ENCODE measurements around the gene KCTD3. TPM values are rescaled to one million over a fixed set of nuclear protein-coding genes. Genes with fewer than 3 reads are reported as not detected.

KCTD3 gene
- total RNA-seq, 1 experiment from 2014 or later: 90.3 TPM

DNA sequence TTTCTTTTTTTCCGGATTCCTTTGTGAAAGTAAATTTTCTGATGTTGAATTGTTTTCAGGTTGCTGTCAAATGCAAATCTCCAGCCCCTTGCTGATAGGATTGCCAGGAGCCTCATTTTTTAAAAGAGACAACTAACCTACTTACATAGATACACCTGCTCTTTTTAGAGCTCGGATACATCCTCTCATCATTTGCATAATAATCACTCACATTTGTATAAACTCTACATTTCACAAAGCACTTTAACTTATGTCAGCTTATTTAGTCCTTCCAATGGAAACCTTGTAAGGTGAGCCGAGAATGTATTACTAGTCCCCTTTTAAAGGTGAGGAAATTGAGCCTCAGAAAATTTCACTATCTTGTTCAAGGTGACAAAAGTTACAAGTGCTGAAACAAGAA, 84.8 kb downstream of the KCTD3 start:
- Mint-ChIP-seq H3K27me3 (ENCODE audit: insufficient read depth, unreplicated experiment) (peaks cover 53% of the 10 kb centered on the region), H3K4me3 (ENCODE audit: unreplicated experiment) (no peak overlapping the region), H3K4me1 (ENCODE audit: insufficient read depth, unreplicated experiment) (no peaks in the 10 kb centered on the region), H3K9me3 (ENCODE audit: unreplicated experiment) (no peaks in the 10 kb centered on the region), H3K36me3 (ENCODE audit: insufficient read depth, unreplicated experiment) (no peaks in the 10 kb centered on the region), H3K27ac (ENCODE audit: low read depth, unreplicated experiment) (no peak overlapping the region)
- DNase-seq (ENCODE audit: unreplicated experiment): no peak
- ChIA-PET CTCF (interaction anchor here (0.9 kb wide), 1 partner anchor 18 kb away, joined by 4 read pairs; no protein-coding TSS in a partner anchor), POLR2A (interaction anchor here (0.8 kb wide), 1 partner anchor 23 kb away, joined by 3 read pairs; no protein-coding TSS in a partner anchor)
- BruUV-seq (replicated peaks): no TSS peak
- TF ChIP-seq, protein P1, sequence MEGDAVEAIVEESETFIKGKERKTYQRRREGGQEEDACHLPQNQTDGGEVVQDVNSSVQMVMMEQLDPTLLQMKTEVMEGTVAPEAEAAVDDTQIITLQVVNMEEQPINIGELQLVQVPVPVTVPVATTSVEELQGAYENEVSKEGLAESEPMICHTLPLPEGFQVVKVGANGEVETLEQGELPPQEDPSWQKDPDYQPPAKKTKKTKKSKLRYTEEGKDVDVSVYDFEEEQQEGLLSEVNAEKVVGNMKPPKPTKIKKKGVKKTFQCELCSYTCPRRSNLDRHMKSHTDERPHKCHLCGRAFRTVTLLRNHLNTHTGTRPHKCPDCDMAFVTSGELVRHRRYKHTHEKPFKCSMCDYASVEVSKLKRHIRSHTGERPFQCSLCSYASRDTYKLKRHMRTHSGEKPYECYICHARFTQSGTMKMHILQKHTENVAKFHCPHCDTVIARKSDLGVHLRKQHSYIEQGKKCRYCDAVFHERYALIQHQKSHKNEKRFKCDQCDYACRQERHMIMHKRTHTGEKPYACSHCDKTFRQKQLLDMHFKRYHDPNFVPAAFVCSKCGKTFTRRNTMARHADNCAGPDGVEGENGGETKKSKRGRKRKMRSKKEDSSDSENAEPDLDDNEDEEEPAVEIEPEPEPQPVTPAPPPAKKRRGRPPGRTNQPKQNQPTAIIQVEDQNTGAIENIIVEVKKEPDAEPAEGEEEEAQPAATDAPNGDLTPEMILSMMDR (IDR thresholded peaks at IDR 0.05; ENCODE audit: unreplicated experiment): no peak
- intact Hi-C loops (cut with micrococcal nuclease): no loop called here

DNA sequence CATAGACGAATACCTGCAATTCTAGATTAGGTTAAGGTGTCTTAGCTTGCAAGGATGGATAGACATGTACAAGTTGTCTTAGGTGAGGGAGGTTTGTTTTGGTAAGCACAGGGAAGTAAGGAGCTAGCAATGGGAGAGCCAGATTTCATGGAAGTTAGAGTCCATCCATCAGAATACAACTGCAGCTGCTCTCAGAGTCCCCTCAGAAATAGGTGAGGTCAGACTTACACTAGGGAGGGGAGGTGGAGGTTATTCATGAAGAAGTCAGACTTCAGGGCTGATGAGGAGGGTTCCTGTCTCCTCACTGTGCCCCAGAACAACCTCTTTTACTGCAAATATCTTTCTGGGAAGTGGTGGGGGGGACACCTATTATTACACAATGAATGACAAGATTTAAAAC, 85.3 kb downstream of the KCTD3 start:
- DNase-seq (ENCODE audit: unreplicated experiment): no peak
- TF ChIP-seq, protein P1 (IDR thresholded peaks at IDR 0.05; ENCODE audit: unreplicated experiment): no peak
- no peak overlapping the region for H3K4me3 Mint-ChIP-seq (ENCODE audit: unreplicated experiment)
- BruUV-seq (replicated peaks): no TSS peak
- H3K27me3 Mint-ChIP-seq (ENCODE audit: insufficient read depth, unreplicated experiment): peaks cover 53% of the 10 kb centered on the region
- H3K4me1 Mint-ChIP-seq (ENCODE audit: insufficient read depth, unreplicated experiment): no peaks in the 10 kb centered on the region
- CTCF ChIA-PET: interaction anchor here (0.9 kb wide), 1 partner anchor 17 kb away, joined by 4 read pairs; no protein-coding TSS in a partner anchor
- H3K9me3 Mint-ChIP-seq (ENCODE audit: unreplicated experiment): no peaks in the 10 kb centered on the region
- POLR2A ChIA-PET: interaction anchor here (0.8 kb wide), 1 partner anchor 24 kb away, joined by 3 read pairs; no protein-coding TSS in a partner anchor
- no peaks in the 10 kb centered on the region for H3K36me3 Mint-ChIP-seq (ENCODE audit: insufficient read depth, unreplicated experiment)
- intact Hi-C loops (cut with micrococcal nuclease): no loop called here
- H3K27ac Mint-ChIP-seq (ENCODE audit: low read depth, unreplicated experiment): no peak overlapping the region

DNA sequence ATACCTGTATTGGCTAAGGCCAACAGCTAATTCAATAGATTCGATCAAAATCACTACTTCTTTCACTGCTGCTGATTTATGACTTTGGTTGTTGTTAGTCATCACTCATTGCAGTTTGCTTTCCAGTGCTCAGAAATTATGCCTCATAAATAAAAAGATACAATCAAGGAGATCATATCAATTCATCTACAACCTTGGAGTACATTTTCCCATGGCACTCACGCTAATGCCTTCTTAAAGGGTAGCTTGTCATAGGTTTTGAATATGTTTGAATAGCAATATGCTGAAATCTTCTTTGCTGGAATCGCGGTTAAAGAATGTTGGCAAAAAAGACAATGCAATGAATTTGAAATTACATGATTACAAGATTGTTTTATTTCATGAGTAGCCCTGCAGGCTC, 89.9 kb downstream of the KCTD3 start:
- H3K27me3 Mint-ChIP-seq (ENCODE audit: insufficient read depth, unreplicated experiment): peaks cover 64% of the 10 kb centered on the region
- intact Hi-C loops (cut with micrococcal nuclease): no loop called here
- H3K36me3 Mint-ChIP-seq (ENCODE audit: insufficient read depth, unreplicated experiment): no peaks in the 10 kb centered on the region
- TF ChIP-seq, protein P1 (IDR thresholded peaks at IDR 0.05; ENCODE audit: unreplicated experiment): no peak
- no peaks in the 10 kb centered on the region for H3K9me3 Mint-ChIP-seq (ENCODE audit: unreplicated experiment)
- ChIA-PET CTCF (interaction anchor here (1.2 kb wide), 1 partner anchor 12 kb away, joined by 6 read pairs; no protein-coding TSS in a partner anchor), POLR2A (interaction anchor here (0.6 to 1.9 kb wide), 3 partner anchors 12 to 398 kb away, joined by 3 to 6 read pairs (median 5); no protein-coding TSS in a partner anchor)
- no peaks in the 10 kb centered on the region for H3K4me1 Mint-ChIP-seq (ENCODE audit: insufficient read depth, unreplicated experiment)
- no peak overlapping the region for H3K27ac Mint-ChIP-seq (ENCODE audit: low read depth, unreplicated experiment)
- H3K4me3 Mint-ChIP-seq (ENCODE audit: unreplicated experiment): no peak overlapping the region
- BruUV-seq (replicated peaks): no TSS peak
- DNase-seq (ENCODE audit: unreplicated experiment): no peak

DNA sequence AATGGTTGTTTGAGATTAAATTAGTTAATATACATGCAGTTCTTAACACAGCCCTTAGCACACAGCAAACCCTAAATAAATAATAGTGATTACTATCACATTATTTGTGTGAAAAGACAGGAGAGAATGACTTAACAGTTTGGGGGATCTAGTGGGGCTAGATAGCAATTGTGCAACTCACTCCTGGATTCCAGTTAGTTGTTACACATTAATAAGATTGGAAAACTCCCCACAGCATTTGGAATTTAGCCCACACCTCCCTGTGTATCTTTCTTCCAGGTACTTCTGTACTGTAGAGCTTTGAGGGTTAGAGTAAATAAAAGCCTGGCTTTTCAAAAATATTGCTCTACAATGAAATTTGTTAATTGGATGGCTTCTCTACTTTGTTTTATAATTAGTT, 93.2 kb downstream of the KCTD3 start:
- H3K4me1 Mint-ChIP-seq (ENCODE audit: insufficient read depth, unreplicated experiment): no peaks in the 10 kb centered on the region
- peaks cover 33% of the 10 kb centered on the region for H3K27me3 Mint-ChIP-seq (ENCODE audit: insufficient read depth, unreplicated experiment)
- no peak overlapping the region for H3K4me3 Mint-ChIP-seq (ENCODE audit: unreplicated experiment)
- TF ChIP-seq, protein P1 (IDR thresholded peaks at IDR 0.05; ENCODE audit: unreplicated experiment): no peak
- H3K27ac Mint-ChIP-seq (ENCODE audit: low read depth, unreplicated experiment): no peak overlapping the region
- no TSS peak for BruUV-seq (replicated peaks)
- ChIA-PET POLR2A (interaction anchor here (0.5 kb wide), 1 partner anchor 216 kb away, joined by 3 read pairs; no protein-coding TSS in a partner anchor), CTCF (no interaction called here)
- DNase-seq (ENCODE audit: unreplicated experiment): no peak
- intact Hi-C loops (cut with micrococcal nuclease): no loop called here
- no peaks in the 10 kb centered on the region for H3K36me3 Mint-ChIP-seq (ENCODE audit: insufficient read depth, unreplicated experiment)
- no peaks in the 10 kb centered on the region for H3K9me3 Mint-ChIP-seq (ENCODE audit: unreplicated experiment)

Measured in MCF 10A (cell line).